ENCODE data around the gene ATP1A2. TPM values are rescaled to one million over a fixed set of nuclear protein-coding genes. Genes with fewer than 3 reads are reported as not detected.

Gene ATP1A2
- total and polyA plus RNA-seq, 10 of the 15 experiments (the other 5 are each of a cell fraction or from before 2014, with no cell fraction given) = 0.15 TPM; not detected in 9

DNA sequence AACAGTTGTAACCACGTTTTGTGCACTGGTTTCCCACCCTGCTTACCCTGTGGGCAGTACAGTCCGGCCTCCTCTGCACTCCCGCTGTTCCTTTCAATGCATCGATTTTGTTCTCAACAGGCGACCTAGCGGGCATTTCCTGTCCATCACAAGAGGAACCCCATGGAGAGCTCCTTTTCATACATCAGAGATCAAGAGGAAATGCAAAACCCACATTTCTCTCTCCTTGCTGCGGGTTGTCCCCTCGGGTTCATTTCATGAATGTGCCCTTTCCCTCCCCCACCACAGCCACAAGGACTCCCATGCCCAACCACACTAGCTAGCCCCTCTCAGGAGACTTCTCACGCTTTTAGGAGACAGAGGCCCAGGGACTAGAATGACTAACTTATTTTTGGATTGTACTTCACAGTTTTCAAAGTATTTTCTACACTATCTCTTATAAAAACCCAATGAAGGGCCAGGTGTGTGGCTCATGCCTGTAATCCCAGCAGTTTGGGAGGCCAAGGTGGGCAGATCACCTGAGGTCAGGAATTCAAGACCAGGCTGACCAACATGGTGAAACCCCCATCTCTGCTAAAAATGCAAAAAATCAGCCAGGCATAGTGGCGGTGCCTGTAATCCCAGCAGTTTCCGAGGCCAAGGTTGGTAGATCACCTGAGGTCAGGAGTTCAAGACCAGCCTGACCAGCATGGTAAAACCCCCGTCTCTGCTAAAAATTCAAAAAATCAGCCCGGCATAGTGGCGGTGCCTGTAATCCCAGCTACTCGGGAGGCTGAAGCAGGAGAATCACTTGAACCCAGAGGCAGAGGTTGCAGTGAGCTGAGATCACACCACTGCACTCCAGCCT lies 54.2 kb downstream of the ATP1A2 start (continued):
- peak; percentile 68; the same call in 1 of the 2 replicates for TF ChIP-seq ZBED1 (IDR thresholded peaks at IDR 0.05; ENCODE audit: borderline replicate concordance)
- TF ChIP-seq BHLHE40 (IDR thresholded peaks at IDR 0.05; ENCODE audit: borderline replicate concordance in 1 of 2, low read depth in 2 of 2, low read length in 1 of 2) = peak; percentile 76 to 79; a peak in 3 of 4 replicates
- peak; percentile 60; the same call in 1 of the 2 replicates for TF ChIP-seq CHD2 (IDR thresholded peaks at IDR 0.05; ENCODE audit: borderline replicate concordance, low read depth, low read length)
- 0 out of 2 replicates have a peak, but pooled peaks have one; percentile 46 for TF ChIP-seq GATAD2B (conservative IDR thresholded peaks at IDR 0.05; ENCODE audit: low read depth)
- peak; percentile 87 to 89 for TF ChIP-seq IKZF2 (IDR thresholded peaks at IDR 0.05)

DNA sequence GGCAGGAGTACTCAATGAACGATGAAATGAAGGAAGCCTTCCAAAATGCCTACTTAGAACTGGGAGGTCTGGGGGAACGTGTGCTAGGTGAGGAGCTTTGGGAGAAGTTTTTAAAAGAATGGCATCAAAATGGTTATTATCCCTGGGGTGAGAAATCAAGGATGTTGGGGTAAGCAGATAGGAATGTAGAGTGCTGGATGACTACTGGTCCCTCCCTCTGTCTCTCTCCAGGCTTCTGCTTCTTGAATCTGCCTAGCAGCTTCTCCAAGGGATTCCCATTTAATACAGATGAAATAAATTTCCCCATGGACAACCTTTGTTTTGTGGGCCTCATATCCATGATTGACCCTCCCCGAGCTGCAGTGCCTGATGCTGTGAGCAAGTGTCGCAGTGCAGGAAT lies 55.8 kb downstream of the ATP1A2 start:
- in situ Hi-C loops (cut with MboI) = no loop called here
- H3K4me3 ChIP-seq = no peak overlapping the region
- 76% methylated on average over 4 of the region's 4 CpGs for WGBS (ENCODE audit: insufficient coverage, insufficient replicate concordance, low lambda C conversion rate, missing lambda C conversion rate)
- ChIA-PET POLR2A (no interaction called here), RAD21 (ENCODE audit: unreplicated experiment) (interaction anchor here (1.1 kb wide), 1 partner anchor 81 kb away, joined by 3 read pairs; no protein-coding TSS in a partner anchor), CTCF (interaction anchor here (0.6 to 2.6 kb wide), 3 partner anchors 21 to 166 kb away, joined by 3 to 17 read pairs (median 6); no protein-coding TSS in a partner anchor), SMC1A (ENCODE audit: uncharacterized antibody, unreplicated experiment) (interaction anchor here (0.9 to 1.2 kb wide), 2 partner anchors 67 to 72 kb away, joined by 3 read pairs; no protein-coding TSS in a partner anchor)
- no peak overlapping the region for H3K4me2 ChIP-seq (ENCODE audit: control insufficient read depth, insufficient read depth)
- no TSS peak for BruUV-seq (replicated peaks)
- H3K9me3 ChIP-seq (replicated peaks; ENCODE audit: control insufficient read depth, insufficient read depth, low read length) = no peaks in the 10 kb centered on the region
- ATAC-seq (no peak), DNase-seq (ENCODE audit: low read depth, low spot score) (no peak), FAIRE-seq (no peak)
- no peak overlapping the region for H3K9ac ChIP-seq (ENCODE audit: control insufficient read depth, insufficient read depth, low read length)
- no peak overlapping the region for H3K27ac ChIP-seq (ENCODE audit: control insufficient read depth, insufficient read depth)
- no peaks in the 10 kb centered on the region for H4K20me1 ChIP-seq (ENCODE audit: control insufficient read depth, insufficient read depth)
- no peaks in the 10 kb centered on the region; a peak in 1 of 4 replicates for H3K27me3 ChIP-seq (replicated peaks in 1 of 2; ENCODE audit: control insufficient read depth in 2 of 2, insufficient read depth in 2 of 2, low read length in 1 of 2)
- intact Hi-C loops (cut with micrococcal nuclease; ENCODE audit: unreplicated experiment) = no loop called here
- H2AFZ ChIP-seq (ENCODE audit: control insufficient read depth, low read depth, low read length) = no peak overlapping the region
- peaks cover 16% of the 10 kb centered on the region for H3K4me1 ChIP-seq (ENCODE audit: control insufficient read depth, insufficient read depth, low read length)
- no peaks in the 10 kb centered on the region for H3K36me3 ChIP-seq (ENCODE audit: control insufficient read depth in 2 of 2, insufficient read depth in 2 of 2, low read length in 1 of 2)
- no peaks in the 10 kb centered on the region for H3K79me2 ChIP-seq (ENCODE audit: control insufficient read depth, insufficient read depth, low read length)
- TF ChIP-seq, protein P1, sequence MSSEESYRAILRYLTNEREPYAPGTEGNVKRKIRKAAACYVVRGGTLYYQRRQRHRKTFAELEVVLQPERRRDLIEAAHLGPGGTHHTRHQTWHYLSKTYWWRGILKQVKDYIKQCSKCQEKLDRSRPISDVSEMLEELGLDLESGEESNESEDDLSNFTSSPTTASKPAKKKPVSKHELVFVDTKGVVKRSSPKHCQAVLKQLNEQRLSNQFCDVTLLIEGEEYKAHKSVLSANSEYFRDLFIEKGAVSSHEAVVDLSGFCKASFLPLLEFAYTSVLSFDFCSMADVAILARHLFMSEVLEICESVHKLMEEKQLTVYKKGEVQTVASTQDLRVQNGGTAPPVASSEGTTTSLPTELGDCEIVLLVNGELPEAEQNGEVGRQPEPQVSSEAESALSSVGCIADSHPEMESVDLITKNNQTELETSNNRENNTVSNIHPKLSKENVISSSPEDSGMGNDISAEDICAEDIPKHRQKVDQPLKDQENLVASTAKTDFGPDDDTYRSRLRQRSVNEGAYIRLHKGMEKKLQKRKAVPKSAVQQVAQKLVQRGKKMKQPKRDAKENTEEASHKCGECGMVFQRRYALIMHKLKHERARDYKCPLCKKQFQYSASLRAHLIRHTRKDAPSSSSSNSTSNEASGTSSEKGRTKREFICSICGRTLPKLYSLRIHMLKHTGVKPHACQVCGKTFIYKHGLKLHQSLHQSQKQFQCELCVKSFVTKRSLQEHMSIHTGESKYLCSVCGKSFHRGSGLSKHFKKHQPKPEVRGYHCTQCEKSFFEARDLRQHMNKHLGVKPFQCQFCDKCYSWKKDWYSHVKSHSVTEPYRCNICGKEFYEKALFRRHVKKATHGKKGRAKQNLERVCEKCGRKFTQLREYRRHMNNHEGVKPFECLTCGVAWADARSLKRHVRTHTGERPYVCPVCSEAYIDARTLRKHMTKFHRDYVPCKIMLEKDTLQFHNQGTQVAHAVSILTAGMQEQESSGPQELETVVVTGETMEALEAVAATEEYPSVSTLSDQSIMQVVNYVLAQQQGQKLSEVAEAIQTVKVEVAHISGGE (CRISPR knock-in tag; IDR thresholded peaks at IDR 0.05) = no peak
- TF ChIP-seq TCF12 (IDR thresholded peaks at IDR 0.05; ENCODE audit: low read depth, low read length) (no peak), ZNF687 (IDR thresholded peaks at IDR 0.05) (no peak), ZNF274 (IDR thresholded peaks at IDR 0.05; ENCODE audit: insufficient read depth, insufficient read length) (no peak)
